DMS79 treated with DMSO at 0.1 percent for 48 hours (cell line): ENCODE data around the gene ZNF784.

Source experiments
- DNase-seq: peaks from one replicate; lab custom pipeline; 2025; lab: John Stamatoyannopoulos, UW

ZNF784 gene, protein sequence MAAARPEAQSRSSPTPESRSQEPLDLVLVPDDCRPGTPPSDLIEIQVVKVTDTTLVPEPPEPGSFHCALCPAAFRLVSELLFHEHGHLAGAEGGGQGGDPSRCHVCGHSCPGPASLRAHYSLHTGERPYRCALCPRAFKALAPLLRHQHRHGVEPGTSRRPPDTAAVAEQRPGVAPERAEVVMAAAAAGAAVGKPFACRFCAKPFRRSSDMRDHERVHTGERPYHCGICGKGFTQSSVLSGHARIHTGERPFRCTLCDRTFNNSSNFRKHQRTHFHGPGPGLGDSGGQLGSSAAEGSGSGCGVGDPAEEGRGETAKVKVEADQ

DNA sequence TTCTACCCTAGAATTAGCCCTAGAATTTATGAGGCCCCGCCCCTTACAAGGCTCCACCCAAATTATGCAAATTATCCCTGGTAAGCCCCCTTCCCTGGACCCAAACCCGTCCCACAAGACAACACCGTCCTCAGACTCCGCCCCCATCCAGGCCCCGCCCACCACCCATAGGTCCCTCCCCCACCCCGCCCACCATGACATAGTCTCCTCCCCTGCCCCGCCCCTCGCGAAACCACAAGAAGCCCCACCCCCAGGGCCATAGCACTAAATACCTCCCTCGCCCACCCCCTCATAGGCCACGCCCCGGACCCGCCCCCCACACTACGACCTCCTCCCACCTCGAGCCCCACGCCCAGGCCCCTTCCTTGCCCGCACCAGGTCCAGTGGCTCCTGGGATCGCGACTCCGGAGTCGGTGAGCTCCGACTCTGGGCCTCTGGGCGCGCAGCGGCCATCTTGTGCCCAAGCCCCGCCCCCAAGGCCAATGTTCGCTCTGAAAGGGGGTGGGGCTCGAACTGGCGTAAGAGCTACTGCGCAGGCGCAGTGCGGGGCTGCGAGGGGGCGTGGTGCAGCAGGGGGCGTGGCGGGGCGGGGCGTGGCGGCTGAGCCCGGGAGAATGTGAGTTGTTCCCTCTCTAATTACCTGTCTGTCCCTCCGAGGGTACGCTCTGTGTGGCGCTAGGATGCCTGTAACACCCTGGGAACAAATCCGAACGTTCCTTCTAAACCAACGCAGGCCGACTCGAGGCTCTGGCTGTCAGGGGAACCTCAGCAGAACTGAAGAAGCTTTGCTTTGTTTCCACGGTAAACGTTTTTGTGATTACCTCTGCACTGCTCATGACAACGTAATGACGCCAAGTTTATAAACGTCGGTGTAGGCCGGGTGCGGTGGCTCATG, at the start of gene ZNF784:
TSS of gene ZNF784 (minus strand) at position 458 of the 895 bp plus-strand sequence. CDS start at position 453, 5 bp downstream.
- DNase-seq, result peak; percentile 85

DNA sequence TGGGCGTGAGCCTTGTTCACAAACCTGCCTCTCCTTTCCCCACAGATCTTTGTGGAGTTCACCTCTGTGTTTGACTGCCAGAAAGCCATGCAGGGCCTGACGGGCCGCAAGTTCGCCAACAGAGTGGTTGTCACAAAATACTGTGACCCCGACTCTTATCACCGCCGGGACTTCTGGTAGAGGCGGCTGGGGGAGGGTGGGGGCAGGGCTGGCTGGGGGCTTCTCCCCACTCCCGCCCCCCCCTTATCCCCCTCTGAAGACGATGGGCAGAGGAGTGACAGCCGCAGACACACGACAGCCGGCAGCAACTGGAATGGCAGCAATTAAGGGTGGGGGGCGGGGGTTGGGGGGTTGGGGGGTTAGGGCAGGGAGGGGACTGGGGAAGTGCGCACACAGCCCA, 49.5 kb upstream of the ZNF784 start:
- no peak for DNase-seq

DNA sequence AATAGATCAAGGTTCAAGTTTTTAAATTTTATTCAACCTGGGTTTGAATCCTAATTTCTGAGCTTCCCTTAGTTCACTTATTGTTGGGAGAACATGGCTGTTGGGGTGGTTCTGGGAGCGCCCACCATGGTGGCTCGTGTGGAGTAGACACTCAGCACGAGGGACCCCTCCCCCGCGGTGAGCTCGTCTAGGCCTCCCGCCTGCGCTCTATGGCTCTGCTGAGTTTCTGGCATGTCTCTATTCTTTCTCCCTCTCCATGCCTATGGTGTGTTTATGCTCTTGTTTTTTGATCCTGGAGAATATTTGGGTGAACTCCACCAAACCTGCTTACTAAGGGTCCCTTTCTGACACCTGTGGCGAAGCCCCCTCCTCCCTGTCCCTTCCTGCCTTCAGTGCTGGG, 49.1 kb upstream of the ZNF784 start:
- no peak for DNase-seq

DNA sequence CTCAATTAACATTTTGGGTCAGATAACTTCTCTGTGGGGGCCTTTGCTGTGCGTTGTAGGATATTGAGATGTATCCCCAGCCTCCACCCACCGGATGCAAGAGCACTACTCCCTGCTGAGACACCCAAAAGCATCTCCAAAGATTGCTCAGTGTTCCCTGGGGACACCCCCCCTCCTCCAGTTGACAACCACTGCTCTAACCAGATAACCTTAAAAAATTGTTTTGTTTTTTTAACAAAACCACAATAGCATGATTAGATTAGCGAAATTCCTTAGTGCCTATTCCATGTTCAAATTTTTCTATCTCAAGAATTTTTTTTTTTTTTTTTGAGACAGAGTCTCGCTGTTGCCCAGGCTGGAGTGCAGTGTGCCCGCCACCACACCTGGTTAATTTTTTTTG, 48.1 kb upstream of the ZNF784 start:
- no peak for DNase-seq

DNA sequence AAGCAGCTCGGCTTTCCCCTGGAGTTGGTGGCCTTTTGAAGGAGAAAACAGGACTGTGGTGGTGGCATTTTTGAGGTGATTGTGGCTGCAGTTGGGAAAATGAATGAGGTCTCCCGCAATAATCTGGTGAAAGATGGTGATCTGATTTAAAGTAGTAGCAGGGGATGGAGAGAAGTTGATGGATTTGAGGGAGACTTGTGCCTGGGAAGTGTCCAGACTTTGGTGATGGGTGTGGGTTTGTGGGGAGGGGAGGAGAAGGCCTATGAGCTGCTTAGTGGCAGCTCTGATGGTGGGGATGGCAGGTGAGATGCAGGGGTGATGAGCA, 46.6 kb upstream of the ZNF784 start:
- DNase-seq, result no peak

DNA sequence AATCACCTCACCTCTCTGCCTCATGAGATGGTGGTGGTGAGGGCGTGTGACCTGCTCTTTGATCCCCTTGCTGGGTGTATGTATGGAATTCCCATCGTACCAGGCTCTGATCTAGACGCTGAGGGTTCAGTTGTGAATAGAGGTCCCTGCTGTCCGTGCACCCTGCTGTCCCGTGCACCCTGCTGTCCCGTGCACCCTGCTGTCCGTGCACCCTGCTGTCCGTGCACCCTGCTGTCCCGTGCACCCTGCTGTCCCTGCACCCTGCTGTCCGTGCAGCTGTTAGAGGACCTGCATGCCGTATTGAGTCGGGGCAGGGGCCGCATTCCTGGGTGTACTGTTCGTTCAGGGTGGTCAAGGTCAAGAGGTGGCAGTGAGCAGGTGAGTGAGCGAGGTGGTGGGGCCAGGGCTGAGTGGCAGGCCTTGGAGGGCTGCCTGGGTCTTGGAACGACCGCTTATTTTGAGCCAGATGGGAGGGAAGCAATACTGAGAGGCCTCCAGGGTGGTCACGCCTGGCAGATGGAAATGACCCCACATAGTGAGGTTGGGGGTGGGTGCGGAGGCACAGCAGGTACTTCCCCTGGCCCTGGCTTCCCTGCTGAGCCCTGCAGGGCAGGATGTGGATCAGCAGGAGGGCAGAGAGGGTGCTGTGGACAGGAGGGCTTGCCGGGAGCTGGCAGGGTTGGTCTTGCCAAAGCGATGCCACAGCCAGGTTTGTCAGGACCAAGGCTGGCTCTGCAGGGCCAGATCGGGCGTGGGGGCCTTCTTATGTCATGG, 46.1 kb upstream of the ZNF784 start:
- DNase-seq, result no peak

DNA sequence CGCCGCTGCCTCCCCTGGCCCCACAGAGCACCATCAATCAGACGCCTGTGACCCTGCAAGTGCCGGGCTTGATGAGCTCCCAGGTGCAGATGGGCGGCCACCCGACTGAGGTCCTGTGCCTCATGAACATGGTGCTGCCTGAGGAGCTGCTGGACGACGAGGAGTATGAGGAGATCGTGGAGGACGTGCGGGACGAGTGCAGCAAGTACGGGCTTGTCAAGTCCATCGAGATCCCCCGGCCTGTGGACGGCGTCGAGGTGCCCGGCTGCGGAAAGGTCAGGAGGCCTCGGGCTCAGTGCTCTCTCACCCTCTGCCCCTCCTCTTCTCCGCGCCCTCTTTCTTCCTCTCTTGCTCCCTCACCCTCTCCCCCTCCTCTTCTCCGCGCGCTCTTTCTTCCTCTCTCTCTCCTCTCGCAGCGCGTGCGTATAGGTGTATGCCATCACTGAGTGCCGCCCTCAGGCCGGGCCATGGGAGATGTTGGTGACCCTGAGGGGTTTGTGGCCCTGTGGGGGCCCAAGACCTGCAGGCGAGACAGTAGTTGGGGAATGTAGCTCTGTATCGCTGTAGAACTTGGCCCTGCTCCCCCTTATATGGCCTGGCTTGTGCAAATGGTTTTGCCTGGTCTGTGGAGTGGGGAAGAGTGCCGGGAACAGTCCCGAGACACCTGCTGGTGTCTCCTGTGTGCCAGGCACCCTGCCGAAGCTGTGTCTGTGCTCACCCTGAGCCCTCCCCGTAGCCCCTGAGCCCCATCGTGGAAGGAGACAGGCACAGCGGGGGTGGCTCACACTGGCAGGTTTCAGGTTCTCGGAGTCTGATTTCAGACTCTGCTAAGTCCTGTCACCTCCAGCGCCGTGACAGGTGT, 45.3 kb upstream of the ZNF784 start:
- DNase-seq, result no peak

DNA sequence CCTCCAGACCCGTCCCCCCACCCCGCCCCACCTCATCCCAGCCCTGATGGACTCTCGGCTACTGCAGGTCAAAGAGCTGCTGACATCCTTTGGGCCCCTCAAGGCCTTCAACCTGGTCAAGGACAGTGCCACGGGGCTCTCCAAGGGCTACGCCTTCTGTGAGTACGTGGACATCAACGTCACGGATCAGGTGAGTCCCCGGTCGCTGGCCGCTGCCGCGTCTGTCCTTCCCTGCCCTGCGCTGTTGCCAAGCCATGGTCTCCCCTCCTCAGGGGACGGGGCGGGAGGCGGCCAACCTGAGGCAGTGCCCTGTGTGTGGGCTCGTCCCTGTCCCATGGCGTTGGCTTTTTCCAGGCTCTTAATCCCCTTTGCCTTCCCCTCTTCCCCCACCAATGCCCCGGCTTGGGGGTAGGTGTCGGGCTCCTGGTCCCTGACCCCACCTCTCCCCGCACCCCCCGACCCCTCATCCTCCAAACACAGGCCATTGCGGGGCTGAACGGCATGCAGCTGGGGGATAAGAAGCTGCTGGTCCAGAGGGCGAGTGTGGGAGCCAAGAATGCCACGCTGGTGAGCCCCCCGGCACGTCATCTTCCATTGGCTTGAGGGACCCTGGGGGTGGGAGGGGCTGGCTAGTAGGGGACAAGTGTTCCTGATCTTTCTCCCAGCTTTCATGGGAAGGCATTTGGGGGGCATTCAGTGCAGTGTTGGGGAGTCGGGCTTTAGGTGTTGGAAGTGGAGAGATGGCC, 44.4 kb upstream of the ZNF784 start:
- no peak for DNase-seq

DNA sequence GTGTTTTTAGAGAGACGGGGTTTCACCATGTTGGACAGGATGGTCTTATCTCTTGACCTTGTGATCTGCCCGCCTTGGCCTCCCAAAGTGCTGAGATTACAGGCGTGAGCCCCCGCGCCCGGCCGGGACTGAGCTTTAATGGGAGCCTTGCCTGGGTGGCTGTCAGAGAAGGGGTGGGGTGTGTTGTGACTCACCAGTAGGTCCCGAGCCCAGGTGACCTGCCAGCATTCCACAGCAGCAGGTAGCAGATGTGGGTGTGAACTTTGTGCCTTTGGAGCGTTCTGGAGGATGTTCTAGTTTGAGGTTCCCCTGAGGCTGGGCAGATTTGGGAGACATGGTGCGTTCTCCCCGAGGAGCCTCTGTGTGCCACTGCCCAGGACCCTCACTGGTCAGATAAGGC, 43.6 kb upstream of the ZNF784 start:
- no peak for DNase-seq

DNA sequence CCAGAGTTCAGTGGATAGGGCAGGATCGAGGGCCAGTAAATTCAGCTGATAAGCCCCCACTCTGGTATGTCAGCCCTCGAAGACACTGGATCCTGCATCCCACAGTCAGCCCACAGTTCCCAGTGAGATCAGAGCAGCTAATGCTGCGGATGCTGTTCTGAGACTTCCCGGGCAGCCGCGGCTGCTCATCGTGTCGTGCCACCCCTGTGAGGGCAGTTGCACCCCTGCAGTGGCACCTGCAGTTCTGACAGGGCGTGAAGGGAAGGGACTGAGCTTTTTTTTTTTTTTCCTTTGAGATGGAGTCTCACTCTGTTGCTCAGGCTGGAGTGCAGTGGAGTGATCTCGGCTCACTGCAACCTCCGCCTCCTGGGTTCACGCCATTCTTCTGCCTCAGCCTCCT, 43.1 kb upstream of the ZNF784 start:
- no peak for DNase-seq

DNA sequence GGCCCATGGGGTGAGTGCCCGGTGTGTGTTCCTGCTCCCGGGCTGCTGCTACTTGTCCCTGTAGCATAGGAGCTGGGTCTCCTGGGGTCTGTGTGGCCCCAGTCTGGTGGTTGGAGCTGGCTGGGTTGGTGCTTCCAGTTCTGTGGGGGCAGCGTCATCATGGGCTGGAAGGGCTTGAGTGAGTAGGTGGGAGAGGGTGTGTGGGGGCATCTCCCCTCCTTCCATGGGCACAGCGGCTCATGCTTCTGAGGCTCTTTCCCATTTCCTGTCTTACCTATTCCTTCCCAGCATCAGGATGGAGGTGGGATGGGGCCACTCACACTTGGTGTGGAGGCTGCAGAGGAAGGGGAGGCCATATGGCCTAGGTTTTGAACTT, 42.6 kb upstream of the ZNF784 start:
- no peak for DNase-seq

DNA sequence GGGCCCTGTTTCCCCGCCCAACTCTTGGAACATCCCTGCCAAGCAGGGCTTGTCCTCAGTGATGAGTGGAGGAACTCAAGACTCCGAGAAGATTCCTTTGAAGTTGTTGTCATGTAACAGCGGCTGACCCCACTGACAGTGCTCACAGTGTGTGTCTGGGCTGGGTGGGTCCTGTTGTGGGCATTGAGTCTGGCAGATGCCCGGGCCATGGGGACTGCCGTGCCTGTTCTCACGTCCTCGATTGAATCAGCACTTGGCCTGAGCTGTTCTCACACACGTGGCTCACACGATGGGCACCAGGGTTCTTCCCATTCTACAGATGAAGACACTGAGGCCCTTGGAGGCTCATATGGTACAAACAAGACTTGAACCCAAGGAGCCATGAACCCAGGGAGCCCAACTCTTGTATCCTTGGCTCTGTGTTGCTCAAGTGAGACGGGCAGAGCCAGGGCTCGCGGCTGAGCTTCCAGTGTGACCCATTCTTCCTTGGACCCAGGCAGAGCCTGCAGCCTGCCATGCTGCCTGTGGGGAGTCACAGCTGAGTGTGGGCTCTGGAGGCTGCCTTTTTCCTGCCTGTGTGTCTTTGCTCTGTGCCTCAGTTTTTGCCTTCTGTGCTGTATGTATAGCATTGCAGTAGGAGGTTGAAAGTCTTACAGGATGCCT, 42.1 kb upstream of the ZNF784 start:
- DNase-seq, result no peak

DNA sequence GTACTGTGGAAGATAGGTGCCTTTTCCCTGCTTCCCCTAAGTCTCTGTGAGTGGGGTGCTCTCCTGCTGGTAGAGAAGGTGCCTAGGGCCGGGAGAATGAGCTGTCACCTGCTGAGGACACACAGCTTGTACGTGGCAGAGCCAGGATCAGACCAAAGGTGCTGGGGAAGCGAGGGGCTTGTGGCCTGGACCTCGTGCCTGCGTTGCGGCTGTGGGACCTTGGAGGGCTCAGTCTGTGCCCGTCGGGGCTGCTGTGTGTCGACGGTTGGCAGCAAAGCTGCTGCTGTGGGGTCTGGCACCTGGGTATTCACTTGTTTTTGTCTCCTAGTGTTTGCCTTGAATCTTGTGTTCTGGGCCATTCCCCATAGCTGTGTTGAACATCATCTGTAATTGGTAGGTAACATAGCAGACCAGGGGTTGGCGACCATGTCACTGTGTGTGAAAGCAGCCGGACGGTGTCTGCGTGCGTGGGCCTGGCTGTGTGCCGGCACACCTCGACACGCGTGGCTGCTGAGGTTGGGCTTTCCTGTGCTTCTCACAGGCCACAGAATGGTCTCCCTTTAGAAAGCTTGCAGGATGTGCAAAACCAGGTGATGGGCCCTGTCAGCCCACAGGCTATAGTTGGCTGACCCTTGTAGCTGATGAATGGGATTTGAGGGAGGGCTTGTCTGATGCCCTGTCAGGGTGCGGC, 39.6 kb upstream of the ZNF784 start:
- no peak for DNase-seq

DNA sequence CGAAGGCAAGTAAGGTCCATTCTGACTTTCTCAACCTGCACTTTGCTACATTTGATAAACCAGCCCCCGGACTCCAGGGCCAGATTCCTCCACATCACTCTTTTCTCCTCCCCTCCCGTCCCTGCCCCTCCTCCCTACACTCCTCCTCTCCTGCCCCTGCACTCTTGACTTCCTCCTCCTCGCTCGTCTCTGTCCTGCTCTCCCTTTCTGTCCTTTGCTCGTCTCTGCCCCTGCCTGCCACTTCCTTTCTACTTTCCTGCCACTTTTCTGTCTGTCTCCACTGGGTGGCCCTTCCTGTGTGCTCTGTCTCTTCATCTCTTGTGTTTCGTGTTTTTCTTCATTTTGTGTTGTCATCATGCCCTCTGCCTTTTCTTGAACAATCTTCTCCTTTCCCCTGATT, 37.5 kb upstream of the ZNF784 start:
- no peak for DNase-seq

DNA sequence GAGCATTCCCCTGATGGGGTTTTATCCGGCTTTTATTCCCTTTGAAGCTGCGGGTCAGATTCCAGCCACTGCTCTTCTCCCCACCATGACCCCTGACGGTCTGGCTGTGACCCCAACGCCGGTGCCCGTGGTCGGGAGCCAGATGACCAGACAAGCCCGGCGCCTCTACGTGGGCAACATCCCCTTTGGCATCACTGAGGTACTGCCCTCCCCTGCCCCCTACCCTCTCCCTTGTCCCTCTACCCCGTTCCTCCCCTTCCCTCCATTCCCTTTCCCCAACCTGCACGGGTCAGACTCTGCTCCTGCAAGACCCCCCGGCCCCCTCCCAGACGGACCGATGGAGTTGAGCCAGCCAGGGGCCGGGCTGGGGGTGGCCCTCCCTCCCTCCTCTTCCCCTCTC, 36.6 kb upstream of the ZNF784 start:
- DNase-seq, result no peak

DNA sequence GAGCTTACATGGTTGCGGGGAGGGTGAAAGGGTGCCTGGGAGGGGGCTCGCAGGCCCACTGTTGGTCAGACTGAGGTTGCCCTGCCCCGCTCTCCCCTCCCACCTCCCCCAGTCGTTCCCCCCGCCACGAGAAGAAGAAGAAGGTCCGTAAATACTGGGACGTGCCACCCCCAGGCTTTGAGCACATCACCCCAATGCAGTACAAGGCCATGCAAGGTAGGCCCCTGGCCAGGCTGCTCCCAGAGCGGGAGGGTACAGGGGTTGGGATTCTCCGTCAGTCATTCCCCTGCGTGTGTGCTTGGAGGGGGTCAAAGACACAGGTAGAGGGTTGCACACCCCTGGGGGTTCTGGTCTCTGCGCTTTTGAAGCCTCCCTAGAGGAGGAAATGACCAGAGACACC, 36.0 kb upstream of the ZNF784 start:
- DNase-seq, result no peak

DNA sequence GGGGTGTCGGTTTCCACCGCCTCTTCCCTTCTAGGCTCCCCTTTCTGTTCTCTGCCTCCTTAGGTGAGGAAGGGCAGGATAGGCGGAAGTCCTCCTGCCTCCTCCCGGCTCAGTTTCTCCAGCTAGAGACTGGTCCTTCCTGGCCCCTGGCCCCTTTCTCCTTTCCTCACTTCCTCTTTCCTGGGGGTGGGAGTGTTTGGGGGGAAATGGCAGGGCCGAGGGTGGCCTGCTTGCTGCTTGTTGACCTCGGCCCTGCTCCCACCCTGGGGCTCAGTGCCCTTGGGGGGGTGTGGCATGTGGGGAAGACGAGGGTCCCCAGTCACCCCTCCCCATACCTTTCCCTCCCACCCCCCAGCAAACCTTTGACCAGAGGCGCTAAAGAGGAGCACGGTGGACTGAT, 35.5 kb upstream of the ZNF784 start:
- DNase-seq, result no peak

DNA sequence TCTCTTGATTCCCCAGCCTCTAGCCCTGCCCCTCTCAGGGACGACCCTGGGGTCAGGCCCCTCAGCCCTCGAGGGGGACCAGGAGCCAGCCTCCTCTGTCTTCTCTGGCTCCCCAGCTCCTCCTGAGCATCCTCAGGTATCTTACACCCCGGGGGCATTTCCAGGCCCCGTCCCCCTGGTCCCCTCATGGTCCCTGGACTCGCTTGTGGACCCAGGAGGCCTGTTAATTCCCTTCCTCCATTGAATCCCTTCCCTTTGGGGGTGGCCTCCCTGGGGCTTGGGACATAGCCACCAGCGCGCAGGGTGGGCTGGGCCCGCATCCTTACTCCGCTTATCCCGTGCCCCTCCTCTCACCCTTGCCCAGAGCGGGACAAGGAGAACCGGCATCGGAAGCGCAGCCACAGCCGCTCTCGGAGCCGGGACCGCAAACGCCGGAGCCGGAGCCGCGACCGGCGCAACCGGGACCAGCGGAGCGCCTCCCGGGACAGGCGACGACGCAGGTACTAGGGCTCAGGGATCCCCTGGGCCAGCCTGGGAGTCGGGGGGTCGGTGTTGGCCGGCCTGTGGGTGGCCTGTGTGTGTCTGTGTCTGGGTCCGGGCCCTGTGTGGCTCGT, 34.6 kb upstream of the ZNF784 start:
- DNase-seq, result no peak

DNA sequence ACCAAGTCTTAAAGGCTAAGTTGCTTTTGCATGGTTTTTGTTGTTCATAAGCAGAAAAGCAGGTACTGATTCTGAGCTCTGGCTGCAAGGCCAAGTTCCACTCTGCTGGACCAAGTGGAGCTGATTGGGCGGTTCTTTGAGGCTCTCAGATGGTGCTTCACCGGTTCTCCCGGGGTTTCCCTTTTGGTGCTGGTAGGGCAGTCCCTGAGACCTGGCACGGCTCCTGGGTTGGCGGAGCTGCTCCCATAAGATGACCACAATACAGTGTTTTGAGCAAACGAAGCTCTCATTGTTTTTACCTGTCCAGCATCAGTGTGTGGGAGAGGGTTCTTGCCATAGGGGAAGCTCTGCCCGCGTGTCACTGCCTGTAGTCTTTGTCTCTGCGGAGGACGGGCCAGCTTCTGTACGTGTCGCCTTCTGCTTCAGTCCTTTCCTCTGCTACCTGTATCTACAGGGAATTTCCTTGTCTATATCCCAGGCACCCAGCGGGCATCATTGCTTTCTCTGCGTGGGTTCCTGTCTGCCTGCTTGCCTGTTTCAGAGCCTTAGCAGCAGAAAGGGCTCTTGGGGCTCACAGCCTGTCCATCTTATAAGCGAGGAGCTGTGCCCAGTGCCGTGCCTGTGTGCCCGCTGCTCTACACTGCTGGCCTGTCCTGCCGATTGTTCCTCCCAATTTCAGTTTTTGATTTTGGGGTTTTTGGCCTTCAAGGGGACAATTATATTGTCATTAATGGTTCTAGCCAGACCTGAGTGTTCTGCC, 32.8 kb upstream of the ZNF784 start:
- DNase-seq, result no peak
